H1 (cell line): ENCODE data around the gene A3GALT2.

Experiments used
- ATF2 ChIP-seq: IDR thresholded peaks from 2 replicates; pipeline ENCODE4 v1.6.1; 2012; ENCODE audit warnings: low read length, inconsistent platforms
- BCL11A ChIP-seq, 2 experiments: IDR thresholded peaks; one replicate each; pipeline ENCODE4 v1.6.1; 2011; ENCODE audit warnings: low read depth in 2 of 2, low read length in 2 of 2, mild to moderate bottlenecking in 2 of 2
- CBX5 ChIP-seq: fragments of 300-800, 300-1000 bp; sonication (generic); IDR thresholded peaks from 2 replicates; pipeline ENCODE4 v1.7.1; 2016; ENCODE audit warnings: antibody characterized with exemption, low read length, low read depth
- CTCF ChIP-seq, 3 experiments: IDR thresholded peaks; 1 replicate in 2 of 3; 2 replicates in 1 of 3; pipeline versions ENCODE4 v1.5.1 to v1.6.1; 2011; ENCODE audit warnings: low read length in 3 of 3, mild to moderate bottlenecking in 3 of 3, inconsistent platforms in 2 of 3, low read depth in 1 of 3, moderate library complexity in 1 of 3; ENCODE audit not compliant: insufficient read depth in 1 of 3; ENCODE audit errors: control extremely low read depth in 1 of 3
- EZH2 ChIP-seq: fragments of 200-600 bp; sonication (generic); IDR thresholded peaks from 2 replicates; pipeline ENCODE4 v1.7.1; 2012; ENCODE audit warnings: low read depth, mild to moderate bottlenecking, moderate library complexity, low read length, inconsistent platforms; ENCODE audit not compliant: severe bottlenecking
- GTF2F1 ChIP-seq: IDR thresholded peaks from 2 replicates; pipeline ENCODE4 v1.6.1; 2012; ENCODE audit warnings: low read depth, low read length, improper control_type of control experiment, borderline replicate concordance
- JUN ChIP-seq: IDR thresholded peaks from 2 replicates; pipeline ENCODE4 v1.6.1; 2011; ENCODE audit warnings: low read depth, mild to moderate bottlenecking, improper control_type of control experiment, low read length
- MAFK ChIP-seq: IDR thresholded peaks from 2 replicates; pipeline ENCODE4 v1.6.1; 2012; ENCODE audit warnings: low read depth, mild to moderate bottlenecking, improper control_type of control experiment, low read length
- SIN3A ChIP-seq, 2 experiments: IDR thresholded peaks in 1 of 2; conservative IDR thresholded peaks in 1 of 2; 2 replicates each; pipeline ENCODE4 v1.6.1; 2011 to 2012; ENCODE audit warnings: low read length in 2 of 2, improper control_type of control experiment in 1 of 2, low read depth in 1 of 2, mild to moderate bottlenecking in 1 of 2
- SIX5 ChIP-seq: IDR thresholded peaks from 2 replicates; pipeline ENCODE4 v1.6.1; 2011; ENCODE audit warnings: mild to moderate bottlenecking, low read depth, low read length
- SUZ12 ChIP-seq: fragments of 200-600 bp; sonication (generic); IDR thresholded peaks from 2 replicates; pipeline ENCODE4 v1.6.1; 2012; ENCODE audit warnings: mild to moderate bottlenecking, inconsistent platforms, low read length, moderate library complexity, mixed read lengths

GRCh38 chr1:33332357-33332789 is 11.5 kb upstream of the A3GALT2 start:
- no peak for TF ChIP-seq SIX5
- TF ChIP-seq GTF2F1, result no peak
- no peak for TF ChIP-seq BCL11A (IDR thresholded peaks at IDR 0.05; ENCODE audit: low read depth in 2 of 2, low read length in 2 of 2)
- TF ChIP-seq CTCF (IDR thresholded peaks at IDR 0.05; ENCODE audit: control extremely low read depth in 1 of 3, insufficient read depth in 1 of 3, low read depth in 1 of 3, low read length in 3 of 3), result no peak
- TF ChIP-seq MAFK, result no peak
- TF ChIP-seq EZH2, result no peak
- no peak for TF ChIP-seq SUZ12
- no peak for TF ChIP-seq CBX5
- no peak for TF ChIP-seq SIN3A (conservative IDR thresholded peaks at IDR 0.05 in 1 of 2, IDR thresholded peaks at IDR 0.05 in 1 of 2; ENCODE audit: low read depth in 1 of 2, low read length in 2 of 2)
- TF ChIP-seq ATF2, result no peak
- no peak for TF ChIP-seq JUN
